GM21447 (cell line): Measurements from ENCODE around the gene CRYGS.
"Not testable (repeated sequence)": the region's sequence is repeated elsewhere in the genome, so short reads cannot be mapped to it uniquely, and the experiment has no call there.

ENCODE experiments used
- ATAC-seq: cut with Tn5 transposase; IDR thresholded peaks from one replicate; pipeline ENCODE4 v1.9.1; 2021; ENCODE audit not compliant: unreplicated experiment

Gene CRYGS

DNA sequence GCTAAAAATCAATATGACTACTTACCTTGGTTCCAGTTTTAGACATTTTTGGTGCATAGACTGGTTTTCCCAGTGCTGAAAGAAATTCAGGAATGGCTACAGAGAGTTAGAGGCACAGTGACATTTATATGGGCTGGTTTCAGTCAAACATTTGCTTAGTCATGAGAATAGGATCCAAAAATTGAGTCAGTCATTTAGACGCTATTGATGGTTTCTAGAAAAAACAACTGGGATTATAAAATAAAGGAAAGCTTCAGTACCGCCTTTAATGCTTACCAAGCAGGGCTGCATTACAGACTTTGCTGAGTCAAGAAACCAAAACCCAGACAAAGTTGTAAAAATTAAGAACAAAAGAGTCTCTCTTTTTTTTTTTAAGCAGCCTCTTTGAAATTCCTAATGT lies at the start of gene CRYGS:
CRYGS (minus strand) TSS at position 100 of the 400 bp plus-strand sequence; CDS start at position 46, 54 bp downstream.
- ATAC-seq = no peak

DNA sequence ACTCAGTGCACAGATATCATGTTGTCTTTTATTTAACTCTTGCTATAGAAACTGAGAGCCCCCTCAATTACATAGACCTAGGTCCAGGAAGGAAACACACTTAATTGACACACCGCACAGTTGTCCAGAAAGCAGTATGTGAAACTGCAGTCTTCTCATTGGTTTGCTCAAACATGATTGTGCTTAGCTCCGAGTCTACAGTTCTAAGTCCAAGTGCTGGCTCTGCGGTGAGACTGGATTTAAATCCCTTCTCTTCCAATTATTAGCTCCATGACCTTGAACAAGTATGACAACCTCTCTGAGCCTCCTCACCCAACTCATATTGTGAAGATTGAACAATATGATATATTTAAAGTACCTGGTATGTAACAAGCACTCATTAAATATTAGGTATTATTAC lies 49.7 kb upstream of the CRYGS start:
- no peak for ATAC-seq

DNA sequence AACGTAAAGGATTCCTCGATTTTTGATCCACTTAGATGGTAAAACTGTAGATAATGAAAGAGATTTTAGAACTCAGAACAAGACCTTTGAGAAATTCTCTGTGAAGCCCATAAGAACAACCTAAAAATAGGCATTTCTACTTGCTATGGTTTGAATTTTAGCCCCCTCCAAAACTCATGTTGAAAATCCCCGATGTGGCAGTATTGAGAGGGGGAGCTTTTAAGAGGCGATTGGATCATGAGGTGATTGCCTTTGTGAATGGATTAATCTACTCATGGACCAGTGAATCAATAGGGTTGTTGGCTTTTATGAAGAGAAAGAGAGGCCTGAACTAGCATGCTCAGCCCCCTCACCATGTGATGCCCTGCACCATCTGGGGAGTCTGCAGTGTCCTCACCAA lies 48.5 kb upstream of the CRYGS start:
- no peak for ATAC-seq

DNA sequence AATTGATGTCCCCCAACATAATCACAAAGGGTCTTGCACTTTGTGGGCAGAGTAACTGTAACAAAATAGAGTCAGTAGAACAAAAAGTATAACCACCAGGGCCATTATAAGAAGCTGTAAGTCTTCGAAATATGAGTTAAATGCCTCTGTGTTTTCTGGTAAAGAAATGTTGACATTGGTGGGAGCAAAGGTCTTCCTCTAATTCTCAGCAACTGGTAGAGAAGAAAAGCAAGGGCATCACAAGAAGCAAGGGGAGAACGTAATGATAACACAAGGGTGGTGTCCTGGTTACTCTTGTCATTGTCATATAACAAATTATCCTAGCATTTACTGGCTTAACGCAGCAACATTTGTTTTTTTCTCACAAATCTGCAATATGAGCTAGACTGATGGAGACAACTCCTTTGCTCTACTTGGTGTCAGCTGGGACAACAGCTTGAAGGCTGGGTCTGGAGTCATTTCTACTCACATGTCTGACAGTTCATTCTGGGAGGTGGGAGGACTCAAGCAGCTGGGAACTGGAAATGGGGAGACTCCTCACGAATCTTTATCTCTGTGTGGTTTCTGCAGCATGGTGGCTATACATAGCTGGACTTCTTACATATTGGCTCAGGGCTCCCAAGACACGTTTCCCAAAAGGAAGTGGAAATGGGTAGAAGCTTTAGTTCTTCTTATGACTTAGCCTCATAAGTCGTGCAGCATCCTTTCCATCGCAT lies 46.6 kb upstream of the CRYGS start:
- ATAC-seq = no peak

DNA sequence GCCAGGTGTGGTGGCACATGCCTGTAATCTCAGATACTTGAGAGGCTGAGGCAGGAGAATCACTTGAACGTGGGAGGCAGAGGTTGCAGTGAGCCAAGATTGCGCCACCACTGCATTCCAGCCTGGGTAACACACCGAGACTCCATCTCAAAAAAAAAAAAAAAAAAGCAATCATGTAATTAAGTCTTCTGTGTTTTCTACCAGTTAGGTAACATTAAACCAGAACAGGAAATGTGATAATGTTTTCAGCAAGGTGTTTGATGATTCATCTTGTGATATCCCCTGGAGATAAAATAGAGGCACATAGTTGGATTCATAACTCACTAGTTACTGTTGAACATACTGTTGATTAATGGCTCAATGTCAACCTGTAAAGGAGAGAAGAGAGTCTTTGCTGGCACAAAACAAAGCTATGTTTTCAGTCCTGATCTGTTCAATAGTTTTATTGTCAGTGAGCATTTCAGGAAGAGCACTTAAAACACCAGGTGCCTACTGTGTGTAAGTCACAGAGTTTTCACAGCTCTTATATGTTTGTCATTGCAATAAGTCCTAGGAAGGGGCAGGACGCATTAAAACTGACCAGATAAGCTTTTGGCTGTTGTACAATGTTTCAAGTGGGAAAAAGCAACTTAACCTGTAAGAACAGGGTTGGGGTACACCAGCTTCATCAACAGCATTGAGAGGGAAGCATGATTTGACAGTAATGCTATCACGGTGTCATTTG lies 45.8 kb upstream of the CRYGS start:
- no peak for ATAC-seq

DNA sequence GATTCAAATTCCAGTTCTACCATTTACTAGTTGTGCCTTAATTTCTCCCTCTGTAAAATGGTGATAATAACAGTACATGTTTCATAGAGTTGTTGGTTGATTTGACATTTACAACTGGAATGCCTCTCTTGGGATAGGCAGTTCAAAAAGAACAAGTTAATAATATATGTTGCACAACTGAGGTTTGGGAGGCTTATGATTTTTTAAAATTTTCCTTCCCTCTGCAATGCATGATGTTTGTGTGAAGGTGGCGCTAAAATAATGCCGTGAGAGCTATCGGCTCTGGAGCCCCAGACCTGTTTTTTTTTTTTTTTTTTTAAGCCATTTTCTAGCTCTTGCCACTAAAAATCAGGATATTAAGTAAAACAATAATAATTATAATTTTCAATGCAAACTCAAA lies 44.9 kb upstream of the CRYGS start:
- no peak for ATAC-seq

DNA sequence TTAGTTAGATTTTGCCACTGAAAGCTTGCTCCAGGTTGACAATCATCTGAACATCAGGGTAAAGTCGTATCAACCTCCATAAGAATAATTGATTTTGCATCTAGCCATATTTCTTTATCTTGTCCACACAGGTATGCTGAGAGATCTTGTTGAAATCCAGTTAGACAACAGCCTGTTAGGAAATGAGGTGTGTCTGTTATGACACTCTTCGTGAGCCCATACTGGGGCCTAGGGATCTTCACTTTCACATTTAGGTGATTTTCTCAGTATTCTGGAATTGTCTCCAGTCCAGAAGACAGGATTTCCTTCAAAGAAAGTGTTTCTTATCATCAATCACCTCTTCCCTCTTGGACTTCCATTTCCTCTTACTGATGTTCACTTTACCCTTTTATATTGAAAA lies 44.5 kb upstream of the CRYGS start:
- ATAC-seq = no peak

DNA sequence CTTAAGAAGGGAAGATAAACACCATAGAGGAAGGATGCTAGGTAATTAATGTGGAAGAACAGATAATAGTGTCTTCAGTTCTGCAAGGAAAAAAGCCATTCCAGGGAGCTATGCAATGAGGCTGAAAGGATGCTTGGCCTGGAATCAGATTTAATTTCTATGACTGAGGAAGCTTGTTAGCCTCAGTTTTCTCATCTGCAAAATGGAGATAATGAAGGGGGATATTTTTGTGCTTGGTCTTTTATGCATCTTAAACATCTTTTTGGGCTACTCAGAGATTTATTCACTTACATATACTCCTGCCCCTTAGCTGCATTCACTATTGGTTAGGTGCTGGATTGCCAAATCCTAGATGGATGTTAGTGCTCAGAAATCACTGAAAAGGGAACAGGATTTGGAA lies 43.0 kb upstream of the CRYGS start:
- ATAC-seq = no peak

DNA sequence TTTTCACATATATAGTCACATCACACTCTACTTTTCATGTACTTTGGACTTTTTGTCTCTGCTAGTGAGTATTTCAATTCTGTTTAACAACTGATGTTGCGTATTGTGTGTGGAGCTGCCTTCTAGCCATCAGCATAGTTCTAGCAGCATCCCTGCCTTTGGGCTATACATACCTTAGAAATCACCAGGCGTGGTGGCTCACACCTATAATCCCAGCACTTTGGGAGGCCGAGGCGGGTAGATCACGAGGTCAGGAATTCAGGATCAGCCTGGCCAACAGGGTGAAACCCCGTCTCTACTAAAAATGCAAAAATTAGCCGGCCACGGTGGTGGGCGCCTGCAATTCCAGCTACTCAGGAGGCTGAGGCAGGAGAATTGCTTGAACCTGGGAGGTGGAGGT lies 42.1 kb upstream of the CRYGS start:
- ATAC-seq = not testable (repeated sequence)

DNA sequence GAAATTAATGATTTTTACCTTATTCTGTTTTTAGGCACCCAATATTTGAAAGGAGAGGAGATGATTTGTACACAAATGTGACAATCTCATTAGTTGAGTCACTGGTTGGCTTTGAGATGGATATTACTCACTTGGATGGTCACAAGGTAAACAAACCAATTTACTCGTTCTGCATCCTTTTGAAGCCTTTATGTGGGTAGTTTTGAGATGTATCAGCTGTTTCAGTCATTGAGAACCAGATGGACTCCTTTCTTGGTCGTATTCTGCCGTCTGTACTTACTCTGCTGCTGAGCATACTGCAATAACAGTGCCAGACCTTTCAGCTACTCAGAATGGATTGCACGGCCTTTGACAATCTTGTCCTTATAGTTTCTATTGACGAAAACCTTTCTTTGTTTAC lies 39.7 kb upstream of the CRYGS start:
- no peak for ATAC-seq

DNA sequence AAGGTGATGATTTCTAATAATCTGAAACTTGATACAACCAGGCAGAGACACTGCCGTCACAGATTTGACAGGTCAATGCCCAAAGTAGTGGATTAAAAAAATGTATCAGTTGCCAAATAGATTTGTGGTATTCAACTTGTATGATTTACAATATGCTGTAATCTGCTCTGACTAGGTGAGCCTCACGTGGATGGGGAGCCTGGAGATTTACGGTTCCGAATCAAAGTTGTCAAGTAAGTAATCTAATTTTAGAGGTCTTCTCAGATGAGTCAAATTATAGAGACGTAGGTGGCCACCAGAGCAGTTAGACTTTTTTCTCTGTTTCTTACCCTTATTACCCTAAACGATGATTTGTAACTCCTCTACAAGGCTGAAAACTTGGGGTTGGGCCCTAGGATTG lies 38.4 kb upstream of the CRYGS start:
- no peak for ATAC-seq

DNA sequence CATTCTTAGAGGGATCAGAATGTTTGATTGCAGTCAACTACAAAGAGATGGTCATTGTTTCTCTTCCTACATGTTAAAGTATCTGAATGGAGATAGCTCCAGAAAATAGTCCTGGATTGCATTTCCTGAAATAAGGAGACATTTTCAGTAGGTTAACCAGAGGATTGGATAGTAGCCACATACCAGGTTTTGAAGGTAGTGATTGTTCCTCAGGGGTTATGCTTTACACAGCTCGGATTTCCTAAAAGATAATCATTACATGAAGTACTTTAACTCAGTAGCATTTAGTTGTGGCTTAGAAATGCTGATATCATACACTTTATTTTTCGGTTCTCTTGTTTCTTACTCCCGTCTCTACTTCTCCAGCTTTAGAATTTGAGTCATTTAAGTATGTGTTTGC lies 36.6 kb upstream of the CRYGS start:
- ATAC-seq = no peak

DNA sequence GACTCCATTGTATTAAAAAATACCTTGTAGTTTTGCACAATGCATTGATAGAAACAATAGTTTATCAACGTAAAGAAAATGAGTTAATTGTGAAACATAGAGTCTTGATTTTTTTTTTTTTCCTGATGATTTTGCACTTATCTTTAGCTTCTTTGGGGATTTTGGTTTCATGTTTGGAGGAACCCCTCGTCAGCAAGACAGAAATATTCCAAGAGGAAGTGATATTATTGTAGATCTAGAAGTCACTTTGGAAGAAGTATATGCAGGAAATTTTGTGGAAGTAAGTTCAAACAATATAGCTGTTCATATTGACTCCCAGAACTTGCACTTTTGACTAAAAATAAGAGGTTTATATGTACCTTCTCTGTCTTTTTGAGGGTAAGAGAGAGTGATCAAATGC lies 33.3 kb upstream of the CRYGS start:
- ATAC-seq = no peak

DNA sequence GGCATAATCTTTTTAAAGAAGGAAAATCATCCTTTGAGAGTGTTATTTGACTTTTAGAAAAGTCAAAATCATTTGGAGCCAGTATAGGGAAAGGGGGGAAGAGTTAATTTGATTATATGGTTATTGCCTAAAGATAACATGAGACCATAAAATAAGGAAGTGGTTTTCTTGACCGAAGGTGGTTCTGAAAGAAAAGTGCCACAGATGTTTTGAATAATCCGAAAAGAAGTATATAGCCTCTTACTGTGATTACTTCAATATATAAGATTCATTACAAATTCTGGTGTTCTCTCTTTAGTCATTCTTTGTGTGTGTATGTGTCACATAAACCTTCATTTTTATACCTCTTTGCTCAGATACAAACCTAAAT lies 27.4 kb upstream of the CRYGS start:
- no peak for ATAC-seq

DNA sequence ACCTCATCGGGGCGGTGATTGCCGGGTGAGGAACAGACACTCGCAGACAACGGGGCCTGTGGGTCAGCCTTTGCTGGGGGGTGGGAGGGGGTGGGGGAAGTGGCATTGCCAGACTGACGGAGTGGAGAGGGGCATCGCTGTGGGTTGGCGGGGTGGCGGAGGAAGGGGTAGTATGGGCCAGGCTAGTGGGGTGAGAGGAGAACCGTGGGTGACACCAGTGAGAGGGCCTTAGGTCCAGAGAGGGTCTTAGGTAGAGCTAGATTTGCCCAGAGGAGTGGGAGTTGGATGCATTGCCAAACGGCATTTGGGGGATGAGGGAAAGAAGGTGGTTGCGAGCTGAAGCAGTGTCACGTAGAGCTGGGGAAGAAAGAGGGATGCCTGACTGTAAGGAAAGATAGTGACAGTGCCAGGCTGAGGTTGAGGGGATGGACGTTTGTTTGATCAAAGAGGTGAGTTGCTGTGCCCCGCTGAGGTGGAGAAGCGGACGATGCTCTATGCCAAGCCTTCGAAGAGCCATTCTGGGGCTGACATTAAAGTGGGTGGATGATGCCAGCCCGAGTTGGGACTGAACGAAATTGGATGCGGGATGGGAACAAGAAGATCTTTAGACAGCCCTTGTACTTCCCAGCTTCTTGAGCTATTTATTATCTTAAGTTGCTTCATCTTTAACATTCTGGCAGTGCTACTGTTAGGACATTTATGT lies 26.9 kb upstream of the CRYGS start:
- ATAC-seq = no peak

DNA sequence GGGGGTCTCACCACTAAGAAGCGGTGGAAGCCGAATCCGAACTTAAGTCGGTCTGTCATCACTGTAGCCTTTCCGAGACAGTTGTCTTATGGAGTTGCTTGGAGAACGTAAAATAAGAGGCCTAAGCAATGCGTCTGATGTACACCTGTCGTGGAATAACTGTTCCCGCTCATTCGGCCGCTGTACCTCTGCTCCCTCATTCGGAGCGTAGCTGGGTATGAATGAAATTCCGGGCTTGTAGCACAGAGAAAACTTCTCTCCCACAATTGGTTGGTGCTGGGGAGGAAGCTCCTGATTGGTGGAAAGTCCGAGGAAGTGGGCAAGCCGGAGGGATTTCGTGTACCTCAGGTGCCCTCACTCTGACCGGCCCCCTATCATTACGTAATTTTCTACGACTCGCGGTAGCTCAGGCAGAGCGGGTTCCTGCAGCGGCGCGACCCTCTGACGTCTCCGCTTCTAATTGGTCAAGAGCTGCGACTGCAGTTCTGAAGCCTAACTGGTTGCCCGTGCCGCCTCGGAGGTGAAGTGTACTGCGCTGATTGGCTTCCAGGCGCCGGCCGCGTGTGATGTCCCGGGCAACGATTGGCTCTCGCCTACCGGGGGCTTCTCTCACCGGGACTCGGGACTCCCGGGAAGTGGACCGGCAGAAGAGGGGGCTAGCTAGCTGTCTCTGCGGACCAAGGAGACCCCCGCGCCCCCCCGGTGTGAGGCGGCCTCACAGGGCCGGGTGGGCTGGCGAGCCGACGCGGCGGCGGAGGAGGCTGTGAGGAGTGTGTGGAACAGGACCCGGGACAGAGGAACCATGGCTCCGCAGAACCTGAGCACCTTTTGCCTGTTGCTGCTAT lies 26.1 kb upstream of the CRYGS start, which contains the start of gene DNAJB11:
DNAJB11 (plus strand) TSS at position 625 of the 845 bp plus-strand sequence; CDS start at position 803, 178 bp downstream.
- peak; percentile 84 for ATAC-seq

DNA sequence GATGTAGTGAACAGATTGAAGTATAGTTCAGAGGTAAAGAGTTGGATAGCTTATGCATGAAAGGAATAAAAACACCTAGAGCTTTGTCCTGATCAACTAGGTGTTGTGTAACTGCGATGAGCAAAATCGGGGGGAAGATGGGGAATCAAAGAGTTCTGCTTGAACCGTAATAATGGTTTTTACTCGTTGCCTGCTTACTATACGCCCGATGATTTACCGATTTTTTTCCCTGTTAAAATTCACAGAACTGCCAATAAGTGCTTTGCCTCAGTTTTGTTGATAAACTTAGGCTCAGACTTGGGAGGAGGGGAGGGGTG lies 25.6 kb upstream of the CRYGS start:
- ATAC-seq = no peak

DNA sequence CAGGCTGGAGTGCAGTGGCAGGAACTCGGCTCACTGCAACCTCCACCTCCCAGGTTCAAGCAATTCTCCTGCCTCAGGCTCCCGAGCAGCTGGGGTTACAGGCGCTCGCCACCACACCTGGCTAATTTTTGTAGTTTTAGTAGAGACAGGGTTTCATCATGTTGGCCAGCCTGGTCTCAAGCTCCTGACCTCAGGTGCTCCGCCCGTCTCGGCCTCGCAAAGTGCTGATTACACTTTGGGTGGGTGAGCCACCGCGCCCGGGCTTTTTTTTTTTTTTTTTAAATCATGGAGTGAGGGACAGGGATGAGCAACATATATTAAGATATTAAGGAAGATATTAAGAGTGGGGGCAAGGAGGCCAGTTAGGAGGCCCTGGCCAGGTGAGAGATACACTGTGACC lies 25.2 kb upstream of the CRYGS start:
- not testable (repeated sequence) for ATAC-seq

DNA sequence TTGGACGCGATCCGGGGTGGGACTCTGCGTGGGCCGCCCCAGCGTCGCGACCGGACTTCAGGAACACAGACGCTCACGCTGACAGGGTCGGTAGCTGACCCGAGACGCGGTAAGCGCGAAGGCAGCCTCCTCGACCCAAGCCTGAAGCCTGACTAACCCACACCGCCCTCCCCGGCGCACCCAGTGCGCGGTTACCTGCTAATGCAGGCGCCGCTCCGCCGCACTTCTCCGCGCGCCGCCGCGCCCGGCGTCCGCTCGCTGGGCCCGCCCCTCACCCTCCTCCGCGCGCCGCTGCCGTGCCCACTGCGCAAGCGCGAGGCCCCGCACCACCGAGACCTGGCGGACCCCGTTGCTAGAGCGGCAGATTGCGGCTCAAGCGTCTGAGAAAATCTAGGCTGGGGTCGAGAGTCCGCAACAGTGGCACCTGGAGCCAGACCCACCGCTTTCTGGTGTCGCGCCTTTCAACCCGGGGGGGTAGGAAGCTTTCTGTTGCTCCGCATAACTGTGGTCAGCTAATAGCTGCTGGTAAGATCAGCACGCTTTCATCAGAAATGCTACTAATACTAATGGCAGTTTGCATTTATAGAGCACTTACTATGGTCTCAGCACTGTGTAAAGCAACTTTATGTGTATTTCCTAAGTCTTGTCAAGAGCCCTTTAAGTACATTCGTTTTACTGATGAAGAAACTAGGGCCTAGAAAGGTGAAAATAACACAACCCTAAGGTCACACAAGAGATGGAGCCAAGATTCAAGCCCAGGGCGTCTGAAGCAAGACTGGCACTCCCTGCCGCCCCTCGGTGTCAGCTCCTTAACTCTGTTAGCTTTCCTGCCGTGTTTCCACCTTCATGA lies 23.1 kb upstream of the CRYGS start, which contains the start of gene TBCCD1:
TBCCD1 (minus strand) TSS at position 268 of the 850 bp plus-strand sequence. CDS start 3,010 bp downstream, outside the sequence.
- peak; percentile 37 for ATAC-seq

DNA sequence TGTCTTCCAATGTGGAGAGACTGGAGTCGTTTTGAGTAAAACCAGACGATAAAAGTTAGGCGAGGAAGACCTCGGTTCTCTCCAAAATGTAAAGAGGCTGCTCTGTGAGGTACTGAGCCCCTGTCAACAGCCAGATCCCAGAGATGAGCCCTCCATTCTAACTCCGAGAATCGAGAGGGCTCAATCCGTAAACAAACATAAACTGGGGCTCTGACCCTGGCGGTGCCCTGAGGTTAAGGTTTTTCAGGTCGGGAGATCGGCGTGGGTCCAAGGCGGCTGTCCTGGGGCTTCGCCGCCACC lies 22.5 kb upstream of the CRYGS start:
- peak; percentile 2 for ATAC-seq
